ENCODE data around the gene CPB1. TPM values are rescaled to one million over a fixed set of nuclear protein-coding genes. Genes with fewer than 3 reads are reported as not detected.

Gene CPB1
- total RNA-seq, 4 donors from 2014 or later: 0.77 TPM; not detected in 3

- Histone ChIP-seq H3K9me3 (no peaks in the 10 kb centered on the region), H3K27me3 (no peaks in the 10 kb centered on the region), H3K36me3 (no peaks in the 10 kb centered on the region), H3K27ac (no peak overlapping the region), H3K4me1 (no peaks in the 10 kb centered on the region), H3K4me3 (no peak overlapping the region)
- 14 to 34% methylated on average over 3 of the region's 3 CpGs for whole genome bisulfite sequencing, 2 donors (ENCODE audit: low coverage in 1 of 2)
- no peak for ATAC-seq
- TF ChIP-seq POLR2A (IDR thresholded peaks at IDR 0.05) (no peak), EP300 (IDR thresholded peaks at IDR 0.05) (no peak), POLR2AphosphoS5 (IDR thresholded peaks at IDR 0.05) (no peak), CTCF (IDR thresholded peaks at IDR 0.05) (no peak)
Observed at GRCh38 chr3:148816981-148817525, 10.6 kb upstream of the CPB1 start.

GRCh38 chr3:148820361-148821245 is 7.0 kb upstream of the CPB1 start:
- WGBS, 2 donors (ENCODE audit: low coverage in 1 of 2): 51 to 55% methylated on average over 7 of the region's 7 CpGs
- H3K36me3 ChIP-seq: no peaks in the 10 kb centered on the region

DNA sequence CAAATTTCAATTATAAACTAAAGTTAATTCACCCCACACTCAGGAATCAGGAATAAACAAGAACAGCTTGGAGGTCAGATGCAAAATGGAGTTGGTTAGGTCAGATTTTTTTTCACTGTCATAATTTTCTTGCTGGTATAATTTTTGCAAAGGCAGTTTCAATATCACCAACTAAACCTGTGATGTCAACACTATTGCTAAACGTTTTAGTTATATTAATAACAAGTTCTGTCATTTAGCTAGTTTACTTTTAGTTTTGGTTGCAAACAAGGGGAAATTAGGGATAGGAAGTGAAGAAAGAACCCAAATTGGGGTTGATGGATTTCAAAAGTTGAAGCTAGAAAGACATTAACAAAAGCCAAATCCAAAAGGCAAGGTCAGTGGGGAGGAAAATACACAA is 4.6 kb upstream of the CPB1 start:
- peaks cover 0 to 7% (median 0%) of the 10 kb centered on the region in 3 donors for H3K9me3 ChIP-seq
- WGBS, 2 donors (ENCODE audit: low coverage in 1 of 2): 36 to 57% methylated on average over 1 of the region's 1 CpG
- no peaks in the 10 kb centered on the region for H3K27me3 ChIP-seq
- no peaks in the 10 kb centered on the region for H3K4me1 ChIP-seq
- no peaks in the 10 kb centered on the region for H3K36me3 ChIP-seq
- no peak for TF ChIP-seq CTCF (IDR thresholded peaks at IDR 0.05)
- H3K27ac ChIP-seq: no peak overlapping the region
- ATAC-seq: no peak
- H3K4me3 ChIP-seq: no peak overlapping the region

More at GRCh38 chr3:148820361-148821245, 7.0 kb upstream of the CPB1 start:
- H3K4me3 ChIP-seq: no peak overlapping the region
- H3K27ac ChIP-seq: no peak overlapping the region
- H3K27me3 ChIP-seq: no peaks in the 10 kb centered on the region
- no peak for TF ChIP-seq CTCF (IDR thresholded peaks at IDR 0.05)
- TF ChIP-seq POLR2AphosphoS5 (IDR thresholded peaks at IDR 0.05): no peak
- no peaks in the 10 kb centered on the region for H3K4me1 ChIP-seq
- ATAC-seq: no peak
- peaks cover 0 to 7% (median 0%) of the 10 kb centered on the region in 3 donors for H3K9me3 ChIP-seq

DNA sequence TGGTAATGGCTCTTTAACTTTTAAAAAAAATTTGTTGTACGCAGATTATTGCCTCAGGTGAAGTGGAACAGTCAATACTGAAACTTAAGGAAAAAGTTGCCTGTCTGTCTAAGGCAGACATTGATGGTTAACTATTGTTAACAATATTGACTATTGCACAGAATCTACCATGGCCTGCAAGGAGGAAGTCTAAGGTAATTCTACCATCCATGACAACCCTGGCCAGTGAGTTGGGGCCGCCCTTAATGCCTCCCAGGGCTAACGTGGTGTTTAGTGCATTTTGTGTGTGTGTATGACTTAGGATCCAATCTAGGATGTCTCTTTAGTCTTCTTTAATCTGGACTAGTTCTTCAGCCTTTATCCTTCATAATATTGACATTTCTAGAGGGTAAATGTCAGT is 2.1 kb upstream of the CPB1 start:
- no peaks in the 10 kb centered on the region for H3K27me3 ChIP-seq
- no peak for ATAC-seq
- no peak overlapping the region for H3K4me3 ChIP-seq
- 81 to 100% methylated on average over 2 to 3 of the region's 3 CpGs for WGBS, 2 donors (ENCODE audit: low coverage in 1 of 2)
- H3K27ac ChIP-seq: no peak overlapping the region
- H3K9me3 ChIP-seq: peaks cover 0 to 7% (median 0%) of the 10 kb centered on the region in 3 donors
- H3K4me1 ChIP-seq: no peaks in the 10 kb centered on the region
- TF ChIP-seq POLR2A (IDR thresholded peaks at IDR 0.05) (no peak), CTCF (IDR thresholded peaks at IDR 0.05) (no peak), POLR2AphosphoS5 (IDR thresholded peaks at IDR 0.05) (no peak), EP300 (IDR thresholded peaks at IDR 0.05) (no peak)
- no peaks in the 10 kb centered on the region for H3K36me3 ChIP-seq
